Stimulated activated CD4-positive, alpha-beta T cell treated with anti-CD3 and anti-CD28 coated beads, Interleukin-2, amount 100 ng/mL, for 48 hours (primary cell): ENCODE data around the gene MATN4.

Experiments used
- DNase-seq, 2 donors: peaks; one replicate each; pipeline ENCODE4 v3.0.0-alpha.2; 2020

MATN4 gene

DNA sequence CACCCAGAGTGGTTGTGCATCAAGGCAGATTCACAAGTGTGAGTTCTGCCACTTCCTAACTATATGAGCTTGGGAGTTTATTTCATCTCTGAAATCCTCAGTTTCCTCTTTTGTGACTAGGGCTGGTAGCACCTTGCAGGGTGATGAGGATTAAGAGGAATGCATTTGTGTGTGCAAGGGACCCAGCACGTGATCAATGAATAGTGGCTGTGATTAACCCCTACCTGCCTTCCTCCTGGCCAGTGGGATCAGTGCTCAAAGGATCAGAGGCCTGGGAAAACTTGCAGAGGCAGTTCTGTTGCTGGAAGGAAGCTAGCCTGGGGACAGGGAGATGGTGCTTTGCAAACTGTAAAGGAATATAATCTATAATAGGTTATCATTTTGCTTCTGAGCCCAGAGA lies 32.9 kb upstream of the MATN4 start:
- DNase-seq, result no peak

DNA sequence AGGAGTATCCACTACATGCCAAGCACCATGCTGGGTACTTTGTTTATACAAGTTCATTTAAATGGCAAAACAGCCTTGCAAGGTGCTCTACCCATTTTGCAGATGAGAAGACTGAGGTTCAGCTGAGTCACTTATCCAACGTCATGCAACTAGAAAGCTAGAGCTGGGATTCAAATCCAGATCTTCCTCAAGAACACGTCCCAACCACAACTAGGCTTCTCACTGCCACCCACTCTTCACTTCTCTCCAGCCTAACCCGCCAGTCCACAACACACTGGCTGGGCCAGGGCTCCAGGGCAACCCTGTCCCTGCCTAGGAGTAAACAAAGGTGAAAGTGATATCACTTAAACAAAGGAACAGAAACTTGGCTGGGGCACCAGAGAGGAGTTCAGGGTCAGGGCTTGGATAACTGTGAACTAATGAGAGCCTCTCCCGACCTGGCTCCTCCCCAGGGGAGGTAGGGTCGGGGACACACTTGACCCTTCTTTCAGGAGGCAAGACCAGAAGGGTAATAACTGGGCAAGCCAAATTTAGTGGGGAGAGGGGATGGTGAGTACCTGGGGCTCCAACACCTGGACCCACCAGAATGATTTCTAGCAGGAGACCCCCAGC lies 32.2 kb upstream of the MATN4 start:
- no peak for DNase-seq

DNA sequence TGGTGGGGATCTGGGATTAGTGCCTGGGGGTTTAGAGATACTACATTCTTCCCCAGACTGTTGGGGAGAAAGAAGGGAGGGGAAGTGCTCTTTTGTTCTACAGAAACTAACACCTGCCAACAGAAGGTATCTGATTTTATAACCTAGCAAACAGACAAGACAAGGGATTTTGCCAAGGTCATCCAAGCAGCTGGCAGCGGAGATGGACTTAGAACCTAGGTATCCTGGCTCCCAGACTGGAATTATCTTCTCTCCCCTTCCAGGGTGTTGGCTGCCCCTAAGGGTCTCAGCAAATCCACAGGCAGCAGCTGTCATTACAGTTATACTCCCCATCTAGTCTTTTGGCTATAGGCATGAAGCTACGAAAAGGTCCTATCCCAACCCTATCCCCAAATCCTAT lies 31.7 kb upstream of the MATN4 start:
- no peak for DNase-seq

DNA sequence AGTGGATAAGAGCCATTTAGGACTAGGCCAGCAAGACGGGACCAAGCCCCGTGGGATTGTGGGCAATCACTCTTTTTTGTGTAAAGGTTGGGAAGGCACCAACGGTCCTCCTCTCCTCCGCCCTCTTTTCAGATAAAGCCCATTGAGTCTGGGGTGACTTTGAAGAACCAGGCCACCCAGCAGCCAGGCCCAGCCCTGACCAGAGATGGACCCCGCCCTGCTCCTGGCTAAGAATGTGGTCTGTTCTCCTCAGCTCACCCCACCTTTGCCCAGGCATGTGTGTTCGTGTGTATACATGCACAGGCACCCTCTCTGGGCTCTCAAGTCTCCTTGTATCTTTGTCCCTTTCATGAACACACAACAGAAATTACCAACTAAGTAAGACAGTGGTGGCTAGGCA lies 31.0 kb upstream of the MATN4 start:
- no peak for DNase-seq

DNA sequence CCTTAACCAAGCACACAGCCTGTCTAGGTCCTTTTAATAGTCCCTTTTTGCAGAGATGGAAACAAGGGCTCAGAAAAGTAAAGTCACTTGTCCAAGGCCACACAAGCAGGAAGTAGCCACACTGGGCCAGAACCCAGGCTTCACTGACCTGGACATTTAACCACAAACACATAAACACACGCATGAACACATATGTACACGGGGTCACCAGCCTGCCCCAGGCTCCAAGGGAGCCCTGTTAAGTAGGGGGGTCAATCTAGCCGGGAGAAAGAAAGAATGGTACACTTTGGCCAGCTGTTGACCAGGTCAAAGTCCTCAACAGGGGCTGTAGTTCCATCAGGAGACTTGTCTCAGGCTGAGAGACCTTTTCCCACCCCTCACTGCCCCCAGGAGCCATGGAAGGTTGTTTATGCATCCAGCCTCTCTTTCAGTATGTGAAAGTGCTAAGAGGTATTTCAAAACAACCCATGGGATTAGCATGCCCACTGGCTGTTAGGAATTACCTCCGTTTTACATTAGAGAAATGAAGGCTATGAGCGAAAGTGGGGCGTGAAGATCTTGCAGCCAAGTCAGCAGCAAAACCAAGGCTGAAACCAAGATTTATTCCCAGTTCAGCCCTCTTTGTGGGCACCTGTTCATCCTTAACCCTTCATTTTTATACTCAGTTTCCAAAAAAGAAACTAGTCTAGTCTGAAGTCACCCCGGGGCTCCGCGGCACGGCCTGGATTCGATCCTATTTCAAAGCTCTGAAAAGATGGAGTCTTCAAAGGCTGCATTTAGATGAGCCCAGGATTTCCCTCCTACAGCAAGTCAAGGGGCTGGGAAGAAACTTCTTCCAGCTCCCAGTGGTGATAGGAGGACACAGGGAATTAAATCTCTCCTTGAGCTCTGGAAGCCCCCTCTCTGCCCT lies 30.3 kb upstream of the MATN4 start:
- DNase-seq, result no peak

DNA sequence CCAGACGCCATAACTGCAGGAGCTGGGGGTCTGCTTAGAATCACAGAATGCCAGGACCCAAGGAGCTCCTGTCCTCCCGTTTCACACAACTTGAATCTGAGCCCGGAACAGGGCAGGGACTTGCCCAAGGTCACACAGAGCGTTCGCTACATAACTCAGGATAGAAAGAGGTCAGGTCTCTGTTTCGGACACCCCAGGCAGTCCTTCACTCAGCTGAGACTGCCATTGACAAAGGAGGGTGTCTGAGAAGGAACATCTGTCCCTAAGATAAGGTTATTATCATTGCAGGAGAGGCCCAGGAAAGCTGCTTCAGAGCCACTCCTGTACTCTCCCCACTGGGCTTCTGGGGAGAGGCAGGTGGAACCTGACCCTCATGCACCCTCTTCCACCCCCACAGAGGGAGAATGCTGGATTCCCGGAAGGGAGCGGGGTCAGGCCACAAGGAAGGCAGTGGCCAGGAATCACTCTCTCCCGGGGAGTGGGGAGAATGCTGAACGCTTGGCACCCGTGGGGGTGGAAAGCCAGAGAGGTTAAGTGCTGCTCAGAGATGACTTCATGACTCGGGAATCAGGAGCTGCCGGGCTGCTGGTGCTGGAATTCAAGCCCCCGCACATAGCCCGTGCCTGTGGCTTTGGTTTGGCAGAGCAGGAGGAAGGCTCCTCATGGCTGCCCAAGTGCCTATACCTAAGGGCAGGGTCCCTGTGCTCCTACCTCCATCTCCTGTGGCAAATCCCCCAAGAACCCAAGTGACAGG lies 29.4 kb upstream of the MATN4 start:
- DNase-seq, result no peak

DNA sequence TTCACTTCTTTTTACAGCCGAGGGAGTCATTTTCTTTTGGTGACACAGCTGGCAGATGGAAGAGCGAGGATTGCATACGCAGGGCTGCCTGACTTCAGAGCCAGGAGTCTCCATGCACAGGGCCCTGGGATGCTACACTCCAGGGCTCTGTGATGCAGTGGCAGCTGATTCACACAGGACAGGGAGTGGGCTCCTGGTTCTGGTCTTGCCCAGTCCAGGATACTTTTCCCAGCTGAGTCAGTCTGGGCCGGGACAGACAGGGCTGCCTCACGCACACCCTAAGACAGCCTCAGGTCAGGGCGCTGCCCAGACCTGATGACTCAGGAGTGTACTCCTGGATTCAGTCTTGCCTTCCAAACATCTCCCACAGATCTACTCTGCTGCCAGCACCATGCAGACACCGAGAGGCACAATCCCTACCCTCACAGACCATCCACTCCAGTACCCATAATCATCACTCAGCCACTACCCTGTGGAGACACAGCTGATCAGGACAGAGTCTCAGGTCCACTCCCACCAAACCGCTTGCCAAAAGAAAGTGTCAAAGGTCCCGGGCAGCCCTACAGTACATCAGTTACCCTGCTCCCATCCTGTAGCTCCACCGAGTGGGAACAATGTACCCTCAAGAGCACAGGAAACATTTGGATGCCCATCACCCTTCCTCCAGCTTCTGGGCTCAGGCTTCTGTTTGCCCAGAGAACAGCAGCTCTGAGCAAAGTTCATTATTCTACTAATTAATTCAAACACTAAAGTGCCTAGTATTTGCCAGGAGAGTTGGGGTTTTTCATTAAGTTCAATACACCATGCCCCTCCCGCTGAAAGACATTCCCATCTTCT lies 28.6 kb upstream of the MATN4 start:
- DNase-seq, result no peak

DNA sequence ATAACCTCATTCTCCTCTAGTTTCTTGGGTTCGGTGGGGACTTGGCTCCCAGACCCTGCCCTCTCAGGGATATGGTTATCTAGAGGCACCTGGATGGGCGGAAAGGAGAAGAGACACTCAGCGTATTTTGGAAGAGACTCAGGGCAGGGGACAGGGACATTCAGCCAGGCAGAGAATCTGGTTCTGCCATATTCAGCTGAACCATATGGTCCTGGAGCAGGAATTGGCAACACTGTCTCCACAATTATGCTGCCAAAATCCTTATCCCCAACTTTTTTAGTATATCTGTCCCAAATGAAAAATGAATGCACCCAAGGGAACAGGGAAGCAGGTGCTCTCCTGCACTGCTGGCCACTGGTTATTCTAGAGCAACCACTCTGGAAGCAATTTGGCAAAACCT lies 22.4 kb upstream of the MATN4 start:
- DNase-seq, result no peak

DNA sequence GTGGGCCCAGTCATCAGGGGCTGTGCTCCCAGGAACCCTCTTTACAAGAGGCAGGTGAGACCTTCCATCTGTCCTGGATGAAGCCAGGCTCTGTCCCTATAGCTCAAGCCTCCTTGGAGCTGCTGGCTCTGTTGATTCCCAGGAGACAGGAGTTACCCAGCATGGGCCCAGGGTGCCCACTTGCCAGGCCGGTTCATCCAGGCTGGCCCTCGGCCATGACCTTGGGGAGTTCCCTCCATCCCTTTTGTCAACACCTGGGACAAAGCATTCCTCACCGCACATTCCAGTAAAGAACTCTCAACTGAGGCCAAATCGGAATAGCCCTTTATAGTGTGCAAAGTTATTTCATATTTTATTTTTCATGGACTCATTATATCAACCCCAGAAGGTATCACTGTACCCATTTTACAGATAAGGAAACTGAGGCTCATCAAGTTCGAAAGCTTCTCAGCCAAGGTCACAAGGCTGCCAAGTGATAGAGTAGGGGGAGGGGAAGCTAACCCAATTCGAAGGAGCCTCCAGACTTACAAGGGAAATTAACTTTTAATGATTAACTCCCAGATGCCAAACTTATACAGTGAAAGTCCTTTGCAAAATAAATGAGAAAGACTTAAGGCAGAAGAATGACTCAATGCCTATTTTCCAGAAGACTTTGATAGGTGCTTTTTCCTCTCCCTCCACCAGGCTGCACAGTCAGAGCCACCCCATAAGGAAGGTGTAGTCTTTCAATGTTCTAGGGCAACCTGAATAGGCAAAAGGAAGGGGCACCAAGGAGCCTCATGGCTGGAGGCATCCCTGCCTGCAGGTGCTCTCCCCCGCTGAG lies 21.6 kb upstream of the MATN4 start:
- DNase-seq, result no peak

DNA sequence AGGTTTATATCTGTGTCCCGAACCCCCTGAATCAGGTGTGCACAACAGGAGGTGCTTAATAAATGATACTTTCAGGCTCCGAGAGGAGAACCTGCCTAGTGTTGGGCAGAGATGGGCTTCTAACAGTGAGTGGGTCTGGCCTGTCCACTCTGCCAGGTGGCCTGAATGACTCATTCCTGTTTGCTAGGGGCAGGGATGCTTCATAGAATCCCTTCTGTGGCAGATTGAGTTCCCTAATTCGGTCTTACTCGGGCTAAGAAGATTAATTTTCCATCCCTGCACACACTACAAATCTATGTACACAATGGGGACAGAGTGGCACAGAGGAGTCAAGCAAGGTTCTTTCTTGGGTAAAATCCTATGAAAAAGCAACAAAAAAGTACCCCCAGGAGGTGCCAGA lies 20.4 kb upstream of the MATN4 start:
- no peak for DNase-seq

DNA sequence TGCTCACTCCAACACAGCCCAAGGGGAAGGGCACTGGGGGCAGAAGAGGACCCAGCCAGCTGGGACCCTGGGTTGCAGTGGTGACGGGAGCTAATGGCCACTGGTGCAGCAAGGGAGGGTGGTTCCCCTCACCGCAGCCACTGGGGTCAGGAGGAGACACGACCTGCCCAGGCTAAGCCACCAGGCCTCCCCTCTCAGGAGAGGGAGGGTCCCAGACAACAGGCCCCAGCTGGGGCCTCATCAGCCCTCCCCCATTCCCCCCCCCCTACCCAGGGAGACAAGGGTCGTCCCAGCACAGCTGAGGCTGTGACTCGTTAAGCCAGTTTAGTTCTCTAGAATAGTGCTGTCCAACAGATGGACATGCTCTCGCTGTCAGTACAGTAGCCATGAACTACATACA lies 17.3 kb upstream of the MATN4 start:
- no peak for DNase-seq

DNA sequence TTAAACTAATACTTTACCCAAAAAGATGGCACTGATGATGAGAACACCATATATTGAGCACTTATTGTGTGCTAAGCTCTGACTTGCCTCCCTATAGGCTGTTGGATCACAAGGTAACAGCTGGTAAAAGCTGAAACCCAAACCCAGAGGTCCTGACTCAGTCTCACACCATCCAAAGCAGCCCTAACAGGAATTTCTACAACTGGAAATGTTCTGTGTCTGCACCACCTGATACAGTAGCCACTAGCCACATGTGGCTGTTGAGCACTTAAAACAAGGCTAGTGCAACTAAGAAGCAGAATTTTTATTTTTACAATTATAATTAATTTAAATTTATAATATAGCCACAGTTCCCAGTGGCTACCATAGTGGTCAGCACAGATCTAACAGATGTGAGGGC lies 15.6 kb upstream of the MATN4 start:
- DNase-seq, result no peak

DNA sequence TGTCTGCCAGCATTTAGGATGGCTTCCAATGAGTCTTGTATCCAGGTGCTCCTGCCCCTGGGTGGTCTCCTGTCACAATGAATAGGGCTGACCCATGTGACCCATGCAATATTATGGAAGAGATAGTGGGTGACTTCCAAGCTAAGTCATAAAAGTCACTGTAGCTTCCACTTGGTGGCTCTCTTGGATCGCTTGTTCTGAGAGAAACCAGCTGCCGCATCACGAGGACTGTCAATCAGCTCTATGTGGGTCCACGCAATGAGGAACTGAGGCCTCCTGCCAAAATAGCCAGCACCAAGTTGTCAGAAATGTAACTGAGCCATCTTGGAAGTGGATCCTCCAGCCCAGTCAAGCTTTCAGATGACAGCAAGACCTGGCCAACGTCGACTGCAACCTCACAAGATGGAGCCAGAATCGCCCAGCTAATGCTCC lies 14.9 kb upstream of the MATN4 start:
- no peak for DNase-seq

DNA sequence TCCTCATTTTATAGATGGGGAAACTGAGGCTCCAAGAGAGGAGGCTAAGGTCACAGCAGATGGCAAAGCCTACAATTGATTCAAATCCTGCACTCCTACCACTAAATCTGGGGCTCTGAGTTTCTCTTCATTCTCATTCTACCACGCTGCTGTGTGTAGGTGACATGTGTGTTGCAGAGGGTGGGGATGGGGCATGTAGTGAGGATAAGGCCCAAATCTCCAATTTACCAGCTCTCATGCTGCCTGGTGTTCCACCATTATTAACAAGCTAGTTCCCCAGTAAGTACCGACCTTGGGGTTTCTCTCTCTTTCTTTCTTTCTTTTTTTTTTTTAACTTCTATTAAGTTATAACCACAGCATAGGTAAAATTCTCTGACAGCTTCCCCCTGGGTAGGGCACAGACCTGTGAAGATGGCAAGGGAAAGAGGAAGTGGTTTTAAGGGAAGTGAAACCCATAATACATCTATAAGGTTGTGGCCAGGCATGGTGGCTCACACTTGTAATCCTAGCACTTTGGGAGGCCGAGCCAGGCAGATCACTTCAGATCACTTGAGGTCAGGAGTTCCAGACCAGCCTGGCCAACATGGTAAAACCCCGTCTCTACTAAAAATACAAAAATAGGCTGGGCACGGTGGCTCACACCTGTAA lies 13.0 kb upstream of the MATN4 start:
- no peak for DNase-seq

DNA sequence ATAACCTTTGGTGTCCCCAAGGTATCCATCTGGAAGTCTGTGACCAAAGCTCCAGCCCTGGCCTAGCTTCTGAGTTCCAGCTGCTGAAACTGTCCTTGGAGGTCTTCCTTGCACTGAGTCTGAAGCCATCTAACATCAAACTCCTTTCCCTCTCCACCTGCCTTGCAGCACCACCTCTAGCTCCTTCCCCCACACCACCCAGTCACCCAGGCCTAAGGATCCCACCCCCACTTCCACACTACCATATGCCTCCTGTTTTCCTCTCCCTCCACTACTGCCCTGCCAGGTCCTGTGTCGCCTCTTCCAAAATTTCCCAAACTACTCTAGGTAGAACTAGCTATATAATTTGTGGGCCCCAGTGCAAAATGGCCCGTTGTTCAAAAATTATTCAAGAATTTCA lies 10.8 kb upstream of the MATN4 start:
- DNase-seq, result no peak

DNA sequence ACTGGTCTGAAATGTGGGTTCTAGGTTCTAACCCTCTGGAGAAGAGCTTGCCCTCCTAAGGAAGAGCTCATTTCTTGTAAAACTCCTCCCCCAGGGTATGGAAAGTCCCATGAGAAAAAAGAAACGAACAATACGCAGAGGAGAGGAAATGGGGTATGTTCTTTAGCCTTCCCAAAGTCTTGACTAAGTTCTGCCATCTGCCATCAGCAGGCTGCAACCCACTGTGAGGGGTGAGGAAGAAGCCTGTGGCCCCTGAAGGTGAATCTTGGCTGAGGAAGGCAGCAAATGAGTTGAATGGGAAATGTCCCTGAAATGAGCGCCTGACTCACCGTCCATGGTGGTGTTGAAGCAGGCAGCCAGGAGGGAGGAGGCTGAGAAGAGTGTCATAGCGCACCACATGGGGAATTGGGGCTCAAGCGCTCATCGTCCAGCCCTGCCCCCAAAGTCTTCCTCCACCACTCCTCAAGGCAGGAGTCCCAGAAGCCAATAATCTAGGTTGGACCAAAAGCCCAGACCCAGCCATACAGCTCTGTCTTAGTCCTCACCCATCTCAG lies 10.4 kb upstream of the MATN4 start:
- DNase-seq, result no peak

DNA sequence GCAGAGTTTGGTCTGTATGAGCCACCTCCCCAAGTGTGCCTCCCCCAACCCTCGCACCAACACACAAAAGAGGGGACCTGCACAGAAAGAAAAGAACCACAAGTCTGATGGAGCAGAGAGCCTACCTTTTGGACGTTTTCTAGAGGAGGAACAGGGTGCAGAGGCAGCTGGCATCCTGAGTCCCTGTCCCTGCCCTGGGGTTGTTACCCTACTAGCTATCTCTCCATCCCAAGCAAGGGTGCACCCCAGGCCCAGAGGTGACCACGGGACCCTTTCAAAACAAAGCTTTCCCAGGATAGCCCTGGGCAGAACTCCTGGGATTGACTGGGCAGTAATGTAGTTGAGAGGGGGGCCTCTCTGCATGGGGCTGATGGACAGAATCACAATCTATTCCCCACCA lies 9.7 kb upstream of the MATN4 start:
- DNase-seq, result no peak

DNA sequence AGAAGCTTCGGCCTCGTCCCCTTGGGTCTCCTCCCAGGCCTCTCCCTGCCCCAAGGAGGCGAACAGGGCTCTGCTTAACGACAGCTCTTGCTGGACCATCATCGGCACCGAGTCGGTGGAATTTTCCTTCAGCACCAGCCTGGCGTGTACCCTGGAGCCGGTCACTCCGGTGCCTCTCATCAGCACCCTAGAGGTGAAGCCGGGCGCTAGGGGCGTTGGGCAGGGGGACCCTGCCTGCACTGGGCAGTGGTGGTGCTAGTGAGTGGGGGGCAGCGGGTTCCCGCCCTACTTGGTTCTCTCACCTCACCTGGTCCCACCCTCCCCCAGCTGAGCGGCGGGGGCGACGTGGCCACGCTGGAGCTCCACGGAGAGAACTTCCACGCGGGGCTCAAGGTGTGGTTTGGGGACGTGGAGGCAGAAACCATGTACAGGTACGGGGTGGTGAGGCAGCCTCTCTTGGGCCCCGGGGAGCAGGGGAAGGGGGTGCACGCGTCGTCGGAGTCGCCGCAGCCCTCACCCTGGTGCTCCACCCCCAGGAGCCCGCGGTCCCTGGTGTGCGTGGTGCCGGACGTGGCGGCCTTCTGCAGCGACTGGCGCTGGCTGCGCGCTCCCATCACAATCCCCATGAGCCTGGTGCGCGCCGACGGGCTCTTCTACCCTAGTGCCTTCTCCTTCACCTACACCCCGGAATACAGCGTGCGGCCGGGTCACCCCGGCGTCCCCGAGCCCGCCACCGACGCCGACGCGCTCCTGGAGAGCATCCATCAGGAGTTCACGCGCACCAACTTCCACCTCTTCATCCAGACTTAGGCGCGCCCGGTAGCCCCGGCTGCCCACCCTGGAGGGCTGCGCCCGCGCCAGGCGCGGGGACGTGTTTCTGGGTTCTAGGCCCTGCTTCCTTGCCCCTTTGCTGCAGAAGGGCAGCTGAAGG lies 8.3 kb upstream of the MATN4 start:
- no peak for DNase-seq

DNA sequence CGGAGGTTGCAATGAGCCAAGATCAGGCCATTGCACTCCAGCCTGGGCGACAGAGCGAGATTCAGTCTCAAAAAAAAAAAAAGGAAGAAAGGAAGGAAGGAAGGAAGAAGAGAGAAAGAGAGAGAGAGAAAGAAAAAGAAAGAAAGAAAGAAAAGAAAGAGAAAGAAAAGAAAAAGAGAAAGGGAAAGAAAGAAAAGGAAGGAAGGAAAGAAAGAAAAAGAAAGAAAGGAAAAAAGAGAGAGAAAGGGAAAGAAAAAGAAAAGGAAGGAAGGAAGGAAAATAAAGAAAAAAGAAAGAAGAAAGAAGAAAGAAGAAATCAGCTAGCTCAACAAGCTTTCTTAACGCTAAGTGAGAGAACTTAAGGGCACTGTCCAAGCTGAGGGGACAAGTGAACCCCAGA lies 7.6 kb upstream of the MATN4 start:
- DNase-seq, result no peak

DNA sequence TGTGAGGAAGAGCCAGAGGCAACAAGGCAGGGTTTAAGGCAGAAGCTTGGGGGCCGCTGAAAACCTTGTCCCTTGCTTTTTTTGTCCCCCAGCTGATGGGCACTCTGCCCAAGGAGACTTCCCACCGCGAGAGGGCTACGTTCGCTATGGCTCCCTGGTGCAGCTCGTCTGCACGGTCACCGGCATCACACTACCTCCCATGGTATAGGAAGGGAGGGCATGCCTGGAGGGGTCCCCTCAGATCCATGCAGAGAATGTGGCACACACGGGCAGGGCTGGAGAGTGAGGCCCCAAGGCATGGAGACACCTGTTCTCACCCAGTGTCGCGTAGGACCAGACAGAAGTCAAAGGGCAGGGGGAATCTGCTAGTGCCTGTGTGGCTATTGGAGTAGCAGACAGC lies 5.8 kb upstream of the MATN4 start:
- DNase-seq, result no peak
